ENCODE results near the gene CCR5. TPM values are rescaled to one million over a fixed set of nuclear protein-coding genes. Genes with fewer than 3 reads are reported as not detected.

CCR5 gene
- total and polyA plus RNA-seq, 2 of the 8 experiments (the other 6 are each of a cell fraction or from before 2014, with no cell fraction given): not detected

DNA sequence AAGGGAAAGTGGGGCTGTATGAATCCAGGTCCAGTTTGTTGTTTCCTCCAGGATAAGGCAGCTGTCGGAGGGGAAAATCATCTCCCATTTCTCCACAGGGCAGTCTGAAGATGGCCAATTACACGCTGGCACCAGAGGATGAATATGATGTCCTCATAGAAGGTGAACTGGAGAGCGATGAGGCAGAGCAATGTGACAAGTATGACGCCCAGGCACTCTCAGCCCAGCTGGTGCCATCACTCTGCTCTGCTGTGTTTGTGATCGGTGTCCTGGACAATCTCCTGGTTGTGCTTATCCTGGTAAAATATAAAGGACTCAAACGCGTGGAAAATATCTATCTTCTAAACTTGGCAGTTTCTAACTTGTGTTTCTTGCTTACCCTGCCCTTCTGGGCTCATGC is 37.2 kb downstream of the CCR5 start:
- H3K18ac ChIP-seq (ENCODE audit: extremely low read depth, low read length): no peak overlapping the region
- H3K9me3 ChIP-seq (ENCODE audit: insufficient read depth in 2 of 2, low read depth in 1 of 2, low read length in 1 of 2): no peaks in the 10 kb centered on the region
- no peak overlapping the region for H3K56ac ChIP-seq (replicated peaks; ENCODE audit: insufficient read length, low read depth, low read length)
- H3K4me2 ChIP-seq (ENCODE audit: insufficient read depth in 1 of 2, low read depth in 2 of 2, low read length in 2 of 2): no peak overlapping the region
- H3K79me1 ChIP-seq (ENCODE audit: low read depth, low read length): no peaks in the 10 kb centered on the region
- H2BK15ac ChIP-seq (ENCODE audit: low read length): no peak overlapping the region
- FAIRE-seq (no peak), DNase-seq (ENCODE audit: low read depth in 1 of 2, low spot score in 2 of 2) (no peak)
- H4K91ac ChIP-seq (replicated peaks; ENCODE audit: insufficient read length, low read length): no peak overlapping the region
- POLR2A ChIA-PET (ENCODE audit: partially characterized antibody): no interaction called here
- no peak overlapping the region for H2AK5ac ChIP-seq (ENCODE audit: low read depth, low read length)
- no peak overlapping the region for H3K9ac ChIP-seq (replicated peaks in 1 of 4; ENCODE audit: extremely low read depth in 1 of 4, low read depth in 3 of 4, low read length in 3 of 4)
- H2AFZ ChIP-seq (ENCODE audit: low read length): no peak overlapping the region
- CTCF ChIA-PET (ENCODE audit: partially characterized antibody): interaction anchor here (1.1 to 5.3 kb wide), 9 partner anchors 10 to 330 kb away, joined by 3 to 31 read pairs (median 5); partner anchors contain the start of gene CCR1
- H3K4ac ChIP-seq (replicated peaks; ENCODE audit: insufficient read length, low read depth, low read length): no peak overlapping the region
- H3K23me2 ChIP-seq (ENCODE audit: low read depth, low read length): no peaks in the 10 kb centered on the region
- no peak overlapping the region for H3K23ac ChIP-seq (ENCODE audit: insufficient read length)
- H3K27ac ChIP-seq (ENCODE audit: low read depth, low read length): no peak overlapping the region
- no peak overlapping the region for H3K14ac ChIP-seq (ENCODE audit: insufficient read length)
- no peaks in the 10 kb centered on the region for H3K4me1 ChIP-seq (replicated peaks in 1 of 4; ENCODE audit: control insufficient read depth in 3 of 4, insufficient read depth in 4 of 4, low read length in 3 of 4)
- H2BK120ac ChIP-seq (replicated peaks; ENCODE audit: low read depth, low read length): no peak overlapping the region
- no peak overlapping the region for H4K8ac ChIP-seq (ENCODE audit: extremely low read depth, insufficient read depth, low read length)
- no peaks in the 10 kb centered on the region; a peak in 1 of 7 replicates for H3K27me3 ChIP-seq (replicated peaks in 1 of 4; ENCODE audit: control insufficient read depth in 3 of 4, extremely low read depth in 1 of 4, insufficient read depth in 3 of 4, low read length in 3 of 4)
- no peaks in the 10 kb centered on the region for H4K20me1 ChIP-seq (replicated peaks in 1 of 2; ENCODE audit: control insufficient read depth in 1 of 2, insufficient read depth in 2 of 2, low read length in 2 of 2)
- no peak overlapping the region for H2BK12ac ChIP-seq (ENCODE audit: low read depth, low read length)
- H4K5ac ChIP-seq (ENCODE audit: insufficient read length, low read depth, low read length): no peak overlapping the region
- no peak overlapping the region for H2BK5ac ChIP-seq (ENCODE audit: low read depth, low read length)
- H3K36me3 ChIP-seq (ENCODE audit: control insufficient read depth in 2 of 4, insufficient read depth in 4 of 4, low read length in 3 of 4): no peaks in the 10 kb centered on the region
- TF ChIP-seq FOSL1 (IDR thresholded peaks at IDR 0.05; ENCODE audit: insufficient read depth, low read depth, low read length): no peak
- WGBS, 2 experiments (ENCODE audit: extremely low coverage in 1 of 2, insufficient coverage in 1 of 2, insufficient read length in 1 of 2, insufficient replicate concordance in 2 of 2, low coverage in 1 of 2, low lambda C conversion rate in 2 of 2, missing lambda C conversion rate in 1 of 2): 91% methylated on average over 7 of the region's 7 CpGs; no CpG with 5 or more reads in 1 of the 2 experiments
- no peaks in the 10 kb centered on the region for H3K79me2 ChIP-seq (ENCODE audit: control insufficient read depth in 1 of 2, insufficient read depth in 2 of 2, low read length in 2 of 2)
- H2BK20ac ChIP-seq (ENCODE audit: low read length): no peak overlapping the region
- H3K4me3 ChIP-seq (ENCODE audit: extremely low read depth in 1 of 4, insufficient read depth in 2 of 4, low read depth in 3 of 4, low read length in 4 of 4): no peak overlapping the region
